A549 (cell line): Measurements from ENCODE around the gene MBP.

ENCODE experiments used
- CEBPB ChIP-seq, 2 experiments: fragments of >200 bp in 1 of 2; sonication (Bioruptor Twin) in 1 of 2; formaldehyde crosslinking in 1 of 2; IDR thresholded peaks; 2 replicates each; pipeline ENCODE4 v1.6.1; 2012 to 2016
- CHD2 ChIP-seq: fragments of 150-350 bp; IDR thresholded peaks from 2 replicates; pipeline ENCODE4 v1.6.1; 2014; ENCODE audit warnings: low read length; ENCODE audit not compliant: partially characterized antibody
- EHMT2 ChIP-seq: fragments of 200-600 bp; sonication (generic); IDR thresholded peaks from 2 replicates; pipeline ENCODE4 v1.6.1; 2016; ENCODE audit warnings: antibody characterized with exemption, low read depth, mild to moderate bottlenecking, moderate library complexity
- EP300 ChIP-seq, 2 experiments: fragments of >200 bp; sonication (Bioruptor Twin); formaldehyde crosslinking; IDR thresholded peaks; 2 replicates in 1 of 2; 3 replicates in 1 of 2; pipeline ENCODE4 v1.6.1; 2016 to 2017
- ESRRA ChIP-seq: fragments of 150-350 bp; IDR thresholded peaks from 2 replicates; pipeline ENCODE4 v1.6.1; 2014; ENCODE audit warnings: mild to moderate bottlenecking, low read length, borderline replicate concordance
- MYC ChIP-seq: IDR thresholded peaks from 2 replicates; pipeline ENCODE4 v1.6.1; 2012; ENCODE audit warnings: mild to moderate bottlenecking, inconsistent platforms, low read length, improper control_type of control experiment, borderline replicate concordance
- NR3C1 ChIP-seq: fragments of >200 bp; sonication (Bioruptor Twin); formaldehyde crosslinking; IDR thresholded peaks from 3 replicates; pipeline ENCODE4 v1.6.1; 2017
- POLR2A ChIP-seq: IDR thresholded peaks from 2 replicates; pipeline ENCODE4 v1.6.1; 2012; ENCODE audit warnings: mild to moderate bottlenecking, low read length
- RNF2 ChIP-seq: fragments of 200-600 bp; sonication (generic); IDR thresholded peaks from 2 replicates; pipeline ENCODE4 v1.6.1; 2016; ENCODE audit warnings: low read depth, mild to moderate bottlenecking, antibody characterized with exemption, moderate library complexity, borderline replicate concordance
- TF ChIP-seq, protein P1 (sequence below): fragments of 250-450 bp; sonication (Bioruptor Pico); IDR thresholded peaks from 2 replicates; pipeline ENCODE4 v1.5.0; 2021; ENCODE audit warnings: mild to moderate bottlenecking, moderate library complexity, borderline replicate concordance
- TF ChIP-seq, protein P2 (sequence below): fragments of >200 bp; sonication (Bioruptor Twin); formaldehyde crosslinking; IDR thresholded peaks from 3 replicates; pipeline ENCODE4 v1.5.1; 2016
- TF ChIP-seq, protein P3 (sequence below): fragments of 150-350 bp; IDR thresholded peaks from 2 replicates; pipeline ENCODE4 v1.6.1; 2014; ENCODE audit warnings: low read depth, mild to moderate bottlenecking, low read length
- TF ChIP-seq, protein P4 (sequence below): IDR thresholded peaks from 2 replicates; pipeline ENCODE4 v1.6.1; 2012

DNA sequence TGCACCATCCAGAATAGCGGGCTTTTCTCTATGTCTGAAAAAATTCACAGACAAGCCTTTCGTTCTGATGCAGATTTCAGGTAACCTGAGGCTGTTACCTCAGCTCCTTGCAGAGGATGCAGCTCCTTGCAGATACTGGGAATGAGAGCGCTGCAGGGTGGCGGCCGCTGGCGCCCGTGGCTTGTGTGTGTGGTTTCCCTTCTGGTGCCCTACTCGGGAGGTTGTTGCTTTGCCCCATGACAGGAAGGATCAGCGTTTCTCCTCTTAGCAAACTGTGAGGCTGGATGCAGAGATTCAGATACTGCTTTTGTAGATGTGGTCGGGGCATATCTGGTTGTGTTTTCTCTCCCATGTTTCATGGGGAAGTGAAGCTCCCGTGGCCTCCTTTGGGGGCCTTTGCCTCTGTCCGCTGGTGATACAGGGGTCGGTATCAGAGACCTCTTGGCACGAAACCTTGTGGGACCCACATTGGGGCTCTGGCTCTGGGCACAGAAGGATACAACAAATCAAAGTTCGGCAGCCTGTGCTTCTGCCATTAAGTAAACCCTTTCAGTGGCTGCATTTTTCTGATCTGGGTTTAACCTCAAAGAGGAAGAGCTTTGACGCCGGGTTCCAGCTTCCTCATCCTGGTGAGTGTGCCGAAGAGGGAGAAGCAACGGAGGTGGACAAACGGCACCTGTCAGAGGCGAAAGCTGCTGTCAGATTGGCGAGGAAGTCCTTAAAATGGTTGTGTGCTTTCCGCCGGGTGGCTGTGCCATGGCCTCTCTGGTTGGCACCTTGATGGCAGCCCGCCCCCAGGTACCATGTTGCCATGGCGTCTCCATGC, 127.8 kb downstream of the MBP start:
- TF ChIP-seq MYC: no peak
- TF ChIP-seq, protein P1, sequence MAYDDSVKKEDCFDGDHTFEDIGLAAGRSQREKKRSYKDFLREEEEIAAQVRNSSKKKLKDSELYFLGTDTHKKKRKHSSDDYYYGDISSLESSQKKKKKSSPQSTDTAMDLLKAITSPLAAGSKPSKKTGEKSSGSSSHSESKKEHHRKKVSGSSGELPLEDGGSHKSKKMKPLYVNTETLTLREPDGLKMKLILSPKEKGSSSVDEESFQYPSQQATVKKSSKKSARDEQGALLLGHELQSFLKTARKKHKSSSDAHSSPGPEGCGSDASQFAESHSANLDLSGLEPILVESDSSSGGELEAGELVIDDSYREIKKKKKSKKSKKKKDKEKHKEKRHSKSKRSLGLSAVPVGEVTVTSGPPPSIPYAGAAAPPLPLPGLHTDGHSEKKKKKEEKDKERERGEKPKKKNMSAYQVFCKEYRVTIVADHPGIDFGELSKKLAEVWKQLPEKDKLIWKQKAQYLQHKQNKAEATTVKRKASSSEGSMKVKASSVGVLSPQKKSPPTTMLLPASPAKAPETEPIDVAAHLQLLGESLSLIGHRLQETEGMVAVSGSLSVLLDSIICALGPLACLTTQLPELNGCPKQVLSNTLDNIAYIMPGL (CRISPR knock-in tag): no peak
- TF ChIP-seq, protein P2, sequence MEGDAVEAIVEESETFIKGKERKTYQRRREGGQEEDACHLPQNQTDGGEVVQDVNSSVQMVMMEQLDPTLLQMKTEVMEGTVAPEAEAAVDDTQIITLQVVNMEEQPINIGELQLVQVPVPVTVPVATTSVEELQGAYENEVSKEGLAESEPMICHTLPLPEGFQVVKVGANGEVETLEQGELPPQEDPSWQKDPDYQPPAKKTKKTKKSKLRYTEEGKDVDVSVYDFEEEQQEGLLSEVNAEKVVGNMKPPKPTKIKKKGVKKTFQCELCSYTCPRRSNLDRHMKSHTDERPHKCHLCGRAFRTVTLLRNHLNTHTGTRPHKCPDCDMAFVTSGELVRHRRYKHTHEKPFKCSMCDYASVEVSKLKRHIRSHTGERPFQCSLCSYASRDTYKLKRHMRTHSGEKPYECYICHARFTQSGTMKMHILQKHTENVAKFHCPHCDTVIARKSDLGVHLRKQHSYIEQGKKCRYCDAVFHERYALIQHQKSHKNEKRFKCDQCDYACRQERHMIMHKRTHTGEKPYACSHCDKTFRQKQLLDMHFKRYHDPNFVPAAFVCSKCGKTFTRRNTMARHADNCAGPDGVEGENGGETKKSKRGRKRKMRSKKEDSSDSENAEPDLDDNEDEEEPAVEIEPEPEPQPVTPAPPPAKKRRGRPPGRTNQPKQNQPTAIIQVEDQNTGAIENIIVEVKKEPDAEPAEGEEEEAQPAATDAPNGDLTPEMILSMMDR: no peak
- no peak for TF ChIP-seq ESRRA
- TF ChIP-seq POLR2A: no peak
- no peak for TF ChIP-seq CHD2
- TF ChIP-seq, protein P3, sequence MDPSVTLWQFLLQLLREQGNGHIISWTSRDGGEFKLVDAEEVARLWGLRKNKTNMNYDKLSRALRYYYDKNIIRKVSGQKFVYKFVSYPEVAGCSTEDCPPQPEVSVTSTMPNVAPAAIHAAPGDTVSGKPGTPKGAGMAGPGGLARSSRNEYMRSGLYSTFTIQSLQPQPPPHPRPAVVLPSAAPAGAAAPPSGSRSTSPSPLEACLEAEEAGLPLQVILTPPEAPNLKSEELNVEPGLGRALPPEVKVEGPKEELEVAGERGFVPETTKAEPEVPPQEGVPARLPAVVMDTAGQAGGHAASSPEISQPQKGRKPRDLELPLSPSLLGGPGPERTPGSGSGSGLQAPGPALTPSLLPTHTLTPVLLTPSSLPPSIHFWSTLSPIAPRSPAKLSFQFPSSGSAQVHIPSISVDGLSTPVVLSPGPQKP: no peak
- no peak for TF ChIP-seq RNF2
- TF ChIP-seq, protein P4, sequence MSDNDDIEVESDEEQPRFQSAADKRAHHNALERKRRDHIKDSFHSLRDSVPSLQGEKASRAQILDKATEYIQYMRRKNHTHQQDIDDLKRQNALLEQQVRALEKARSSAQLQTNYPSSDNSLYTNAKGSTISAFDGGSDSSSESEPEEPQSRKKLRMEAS: no peak
- no peak for TF ChIP-seq NR3C1
- TF ChIP-seq EHMT2: no peak
- no peak for TF ChIP-seq CEBPB (IDR thresholded peaks at IDR 0.05)
- no peak for TF ChIP-seq EP300 (IDR thresholded peaks at IDR 0.05)
